A673 (cell line): ENCODE data around the gene ARF6. TPM values are rescaled to one million over a fixed set of nuclear protein-coding genes. Genes with fewer than 3 reads are reported as not detected.

Experiments
- BruUV-seq: library from RNA; stranded (reverse); fragments of 400-500 nt; replicated peaks from 2 replicates; lab custom pipeline; 2021; lab: Mats Ljungman, UMichigan
- CTCF ChIA-PET: fragments of 300-600 bp; sonication (Branson Sonifier 250); formaldehyde crosslinking; loops from one replicate; lab custom pipeline; 2022; ENCODE audit warnings: antibody characterized with exemption; lab: Charles Lee
- POLR2A ChIA-PET: fragments of 300-600 bp; sonication (Branson Sonifier 250); formaldehyde crosslinking; loops from one replicate; lab custom pipeline; 2022; ENCODE audit warnings: antibody characterized with exemption; ENCODE audit not compliant: low non-redundant PET; lab: Charles Lee
- DNase-seq: peaks from one replicate; pipeline ENCODE4 v3.0.0-alpha.2; 2015; ENCODE audit warnings: low spot score
- H3K27ac ChIP-seq: fragments of 200-600 bp; sonication (generic); 2 replicates; pipeline ENCODE4 v1.5.1; 2016; ENCODE audit warnings: mixed run types, low read depth, mild to moderate bottlenecking, mixed read lengths, antibody characterized with exemption, low read length; ENCODE audit not compliant: poor library complexity, severe bottlenecking
- H3K27me3 ChIP-seq: fragments of 200-600 bp; sonication (generic); replicated peaks from 2 replicates; pipeline ENCODE4 v1.6.1; 2017; ENCODE audit warnings: mixed run types, low read depth, mild to moderate bottlenecking, mixed read lengths, antibody characterized with exemption, low read length; ENCODE audit not compliant: insufficient read depth, poor library complexity
- H3K36me3 ChIP-seq: fragments of 200-600 bp; sonication (generic); 2 replicates; pipeline ENCODE4 v1.6.1; 2016; ENCODE audit warnings: mixed run types, mild to moderate bottlenecking, mixed read lengths, antibody characterized with exemption, low read length; ENCODE audit not compliant: insufficient read depth, poor library complexity, severe bottlenecking
- H3K4me1 ChIP-seq: fragments of 200-600 bp; sonication (generic); 2 replicates; pipeline ENCODE4 v1.6.1; 2017; ENCODE audit warnings: mixed run types, mild to moderate bottlenecking, mixed read lengths, antibody characterized with exemption, low read length; ENCODE audit not compliant: insufficient read depth, poor library complexity, severe bottlenecking
- H3K4me3 ChIP-seq: fragments of 200-600 bp; sonication (generic); 2 replicates; pipeline ENCODE4 v1.5.1; 2016; ENCODE audit warnings: low read depth, mixed run types, mild to moderate bottlenecking, mixed read lengths, low read length; ENCODE audit not compliant: poor library complexity, severe bottlenecking
- H3K9me3 ChIP-seq: fragments of 200-600 bp; sonication (generic); 2 replicates; pipeline ENCODE4 v1.6.1; 2016; ENCODE audit warnings: mixed run types, low read depth, mild to moderate bottlenecking, mixed read lengths, antibody characterized with exemption, low read length; ENCODE audit not compliant: poor library complexity, severe bottlenecking
- CTCF ChIP-seq: fragments of 300-800, 200-600 bp; sonication (generic); conservative IDR thresholded peaks from 2 replicates; pipeline ENCODE4 v1.5.1; 2017; ENCODE audit warnings: low read depth, mild to moderate bottlenecking, antibody characterized with exemption, low read length, moderate library complexity, mixed read lengths
- EZH2 ChIP-seq: fragments of 200-600 bp; sonication (generic); IDR thresholded peaks from 2 replicates; pipeline ENCODE4 v1.6.1; 2017; ENCODE audit warnings: borderline replicate concordance, low read depth, mild to moderate bottlenecking, mixed read lengths, antibody characterized with exemption, low read length; ENCODE audit not compliant: poor library complexity, severe bottlenecking
- intact Hi-C: fragments of 100-400 bp; cut with micrococcal nuclease; formaldehyde crosslinking; loops from one replicate; pipeline ENCODE4 v1.10.0; 2022; ENCODE audit not compliant: unreplicated experiment
- total RNA-seq: library from RNA; stranded (reverse); gene quantifications from 2 replicates; pipeline ENCODE4 v1.2.3, GENCODE V29; 2021

Gene ARF6
- total RNA-seq, 1 experiment from 2014 or later = 67.6 TPM

GRCh38 chr14:49861699-49862088, 31.2 kb upstream of the ARF6 start:
- Histone ChIP-seq H3K27me3 (no peaks in the 10 kb centered on the region), H3K4me1 (peaks cover 11% of the 10 kb centered on the region), H3K36me3 (no peaks in the 10 kb centered on the region), H3K4me3 (peak overlapping the region; percentile 58), H3K27ac (peak overlapping the region; percentile 93), H3K9me3 (no peaks in the 10 kb centered on the region)
- ChIA-PET POLR2A (interaction anchor here (1.0 kb wide), 1 partner anchor 9 kb away, joined by 3 read pairs; the partner anchor contains the start of gene NEMF), CTCF (interaction anchor here (0.6 to 2.7 kb wide), 10 partner anchors 8 to 653 kb away, joined by 3 to 19 read pairs (median 4); partner anchors contain the start of genes NEMF, POLE2 and VCPKMT)
- BruUV-seq = no TSS peak
- intact Hi-C loops = loop anchor here (2.0 to 5.0 kb wide), 2 partner anchors 31 to 371 kb away; partner anchors contain the start of genes ARF6 and SOS2
- peak; percentile 80 for DNase-seq
- TF ChIP-seq CTCF (no peak), EZH2 (no peak)

- POLR2A ChIA-PET = interaction anchor here (1.0 kb wide), 1 partner anchor 10 kb away, joined by 3 read pairs; the partner anchor contains the start of gene NEMF
- intact Hi-C loops = loop anchor here (2.0 to 5.0 kb wide), 2 partner anchors 31 to 370 kb away; partner anchors contain the start of genes ARF6 and SOS2
- Histone ChIP-seq H3K36me3 (no peaks in the 10 kb centered on the region), H3K9me3 (no peaks in the 10 kb centered on the region), H3K27ac (peak overlapping the region; percentile 93), H3K4me3 (peak overlapping the region; percentile 58), H3K27me3 (no peaks in the 10 kb centered on the region), H3K4me1 (peaks cover 11% of the 10 kb centered on the region)
- TF ChIP-seq CTCF (peak; percentile 100), EZH2 (no peak)
- DNase-seq = peak; percentile 95
- BruUV-seq = no TSS peak
- CTCF ChIA-PET = interaction anchor here (0.6 to 2.7 kb wide), 11 partner anchors 8 to 652 kb away, joined by 3 to 19 read pairs (median 5); partner anchors contain the start of genes NEMF, POLE2 and VCPKMT
Measured at GRCh38 chr14:49862089-49862673, 30.7 kb upstream of the ARF6 start.

GRCh38 chr14:49863487-49864281, 29.2 kb upstream of the ARF6 start:
- H3K27me3 ChIP-seq = no peaks in the 10 kb centered on the region
- TF ChIP-seq EZH2 (no peak), CTCF (no peak)
- ChIA-PET CTCF (interaction anchor here (0.6 to 2.4 kb wide), 2 partner anchors 198 to 241 kb away, joined by 6 to 12 read pairs; no protein-coding TSS in a partner anchor), POLR2A (interaction anchor here (0.7 kb wide), 2 partner anchors 83 to 253 kb away, joined by 7 to 24 read pairs; partner anchors contain the start of gene VCPKMT)
- peak overlapping the region; percentile 58 for H3K4me3 ChIP-seq
- H3K27ac ChIP-seq = peak overlapping the region; percentile 78
- no peaks in the 10 kb centered on the region for H3K9me3 ChIP-seq
- DNase-seq = no peak
- peaks cover 11% of the 10 kb centered on the region for H3K4me1 ChIP-seq
- H3K36me3 ChIP-seq = no peaks in the 10 kb centered on the region
- intact Hi-C loops = loop anchor here (2.0 to 5.0 kb wide), 2 partner anchors 29 to 369 kb away; partner anchors contain the start of genes ARF6 and SOS2
- no TSS peak for BruUV-seq
